Renal cortex interstitium (tissue), 11 donors: Measurements from ENCODE around the gene SBF2. TPM values are rescaled to one million over a fixed set of nuclear protein-coding genes. Genes with fewer than 3 reads are reported as not detected.
"Not testable (repeated sequence)": the region's sequence is repeated elsewhere in the genome, so short reads cannot be mapped to it uniquely, and the experiment has no call there.

Source experiments
- DNase-seq, 11 donors: peaks; one replicate each; pipeline ENCODE4 v3.0.0-alpha.2; 2013; ENCODE audit warnings: low read depth in 9 of 11, low spot score in 4 of 11; ENCODE audit errors: extremely low read depth in 1 of 11
- polyA plus RNA-seq, 3 donors: library from polyadenylated mRNA; unstranded; fragments of 120-200 nt; gene quantifications; one replicate each; pipeline ENCODE4 v1.2.1, GENCODE V29; 2013; ENCODE audit not compliant: insufficient read length in 3 of 3

The SBF2 gene
- polyA plus RNA-seq, 3 donors = 47.0 to 58.3 (median 52.3) TPM

DNA sequence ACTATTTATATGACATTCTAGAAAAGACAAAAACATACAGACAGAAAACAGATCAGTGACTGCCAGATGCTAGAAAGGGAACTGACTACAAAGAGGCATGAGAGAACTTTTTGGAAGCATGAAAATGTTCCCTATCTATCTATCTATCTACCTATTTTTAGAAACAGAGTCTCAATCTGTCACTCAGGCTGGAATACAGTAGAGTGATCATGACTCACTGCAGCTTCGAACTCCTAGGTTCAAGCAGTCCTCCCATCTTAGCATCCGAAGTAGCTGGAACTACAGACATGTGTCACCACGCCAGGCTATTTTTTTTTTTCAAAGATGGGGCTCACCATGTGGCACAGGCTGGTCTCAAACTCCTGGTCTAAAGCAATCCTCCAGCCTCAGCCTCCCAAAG lies 6.9 kb downstream of the SBF2 start:
- no peak for DNase-seq

DNA sequence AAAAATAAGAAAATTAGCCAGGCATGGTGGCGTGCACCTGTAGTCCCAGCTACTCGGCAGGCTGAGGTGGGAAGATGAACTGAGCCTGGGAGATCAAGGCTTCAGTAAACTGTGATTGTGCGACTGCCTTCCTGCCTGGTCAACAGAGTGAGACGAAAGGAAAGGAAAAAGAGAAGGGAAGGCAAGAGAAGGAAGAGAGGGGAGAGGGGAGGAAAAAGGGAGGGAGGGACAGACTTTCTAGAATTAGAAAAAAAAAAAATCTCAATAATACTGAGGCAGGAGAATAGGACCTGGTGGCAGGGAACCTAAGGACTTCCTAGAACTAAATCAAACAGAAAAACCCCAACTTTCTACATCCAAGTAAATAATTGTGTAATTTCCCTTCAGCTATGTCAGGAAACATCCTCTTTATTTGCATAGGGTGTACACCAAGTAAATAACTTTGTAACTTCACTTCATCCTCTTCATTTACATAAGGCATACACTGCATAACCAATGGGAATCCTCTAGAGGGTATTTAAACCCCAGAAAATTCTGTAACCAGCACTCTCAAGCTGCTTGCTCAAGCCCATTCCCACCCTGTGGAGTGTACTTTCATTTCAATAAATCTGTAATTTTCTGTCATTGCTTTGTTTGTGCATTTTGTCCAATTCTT lies 8.7 kb downstream of the SBF2 start:
- DNase-seq = no peak

DNA sequence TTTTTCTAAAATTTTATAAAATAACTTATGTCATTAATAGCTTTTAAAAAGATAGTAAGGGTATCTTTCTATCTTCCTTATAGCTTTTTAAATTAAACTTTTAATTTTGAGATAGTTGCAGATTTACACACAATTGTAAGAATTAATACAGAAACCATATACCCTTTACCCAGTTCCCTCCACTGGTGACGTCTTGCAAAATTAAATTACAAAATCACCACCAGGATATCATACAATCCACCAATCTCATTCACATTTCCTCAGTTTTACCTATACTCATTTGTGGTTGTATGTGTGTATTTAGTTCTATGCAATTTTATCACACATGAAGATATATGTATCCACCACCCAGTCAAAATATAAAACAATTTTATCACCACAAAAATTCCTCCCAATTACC lies 10.0 kb downstream of the SBF2 start:
- DNase-seq = no peak

DNA sequence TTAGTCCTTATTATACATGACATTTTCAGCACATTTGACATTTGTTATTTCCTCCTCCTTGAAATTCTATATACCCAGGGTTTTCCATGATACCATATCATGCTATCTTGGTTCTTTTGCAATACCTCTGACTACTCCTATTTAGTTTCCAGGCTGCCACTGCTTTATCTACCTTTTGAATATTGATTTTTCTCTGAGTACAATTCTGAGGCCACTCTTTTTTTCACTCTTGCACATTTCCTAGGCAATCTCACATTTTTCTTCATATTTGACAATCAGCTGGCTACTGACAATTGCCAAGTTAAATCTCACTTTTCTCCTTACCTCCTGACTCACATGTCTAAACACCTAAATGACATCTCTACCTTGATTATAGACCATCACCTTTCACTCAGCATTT lies 11.9 kb downstream of the SBF2 start:
- no peak for DNase-seq

DNA sequence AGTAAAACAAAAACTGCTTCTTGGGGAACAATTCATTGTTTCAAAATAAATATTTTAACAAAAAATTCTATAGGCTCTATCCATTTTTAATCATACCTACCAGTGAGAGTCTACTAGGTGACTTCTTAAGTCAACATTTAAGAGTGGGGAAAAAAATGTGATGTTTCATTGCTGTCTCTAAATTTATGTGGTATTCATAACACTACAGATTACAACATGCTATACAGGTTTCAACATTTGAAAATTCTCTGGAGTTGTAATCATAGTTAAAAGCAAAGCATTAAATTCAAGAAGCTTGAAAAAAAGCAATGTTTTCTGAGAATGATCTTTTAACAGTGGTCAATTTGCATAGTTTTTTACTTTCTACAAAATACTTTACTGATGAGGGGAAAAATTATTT lies 18.3 kb downstream of the SBF2 start:
- DNase-seq = no peak

DNA sequence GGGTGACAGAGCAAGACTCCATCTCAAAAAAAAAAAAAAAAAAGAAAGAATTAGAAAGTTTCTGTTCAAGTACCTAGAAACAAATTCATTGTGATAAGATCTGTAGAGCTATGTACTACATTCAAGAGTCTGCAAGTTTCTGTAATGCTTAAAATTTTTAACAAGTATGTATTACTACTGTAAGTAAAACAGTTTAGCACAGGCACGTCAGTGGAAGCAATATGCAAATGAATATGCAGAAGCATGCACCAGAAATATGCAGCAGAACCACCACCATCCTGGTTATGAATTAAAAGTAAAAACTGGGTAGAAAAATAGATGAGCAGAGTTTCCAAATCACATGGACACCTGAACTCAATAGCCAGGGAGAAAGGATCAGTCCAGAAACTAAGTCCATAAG lies 19.3 kb downstream of the SBF2 start:
- DNase-seq = no peak

DNA sequence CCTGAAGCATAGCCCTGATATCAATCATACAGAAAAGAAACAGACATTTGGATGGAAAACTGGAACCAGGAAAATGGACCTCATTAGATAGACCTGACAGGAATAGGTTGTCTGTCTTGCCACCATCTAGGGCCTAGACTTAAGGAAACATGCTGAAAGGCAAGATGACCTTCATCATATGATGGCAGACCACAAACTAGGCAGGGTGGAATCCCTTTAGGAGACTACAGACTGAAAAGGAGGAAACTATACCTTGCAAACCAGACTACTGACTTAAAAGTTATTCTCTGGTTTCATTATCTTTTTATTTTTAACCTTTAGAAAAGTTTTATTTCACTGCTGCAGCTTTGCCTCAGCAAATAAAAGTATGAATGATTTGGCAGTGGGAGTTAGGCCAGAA lies 20.3 kb downstream of the SBF2 start:
- DNase-seq = no peak

DNA sequence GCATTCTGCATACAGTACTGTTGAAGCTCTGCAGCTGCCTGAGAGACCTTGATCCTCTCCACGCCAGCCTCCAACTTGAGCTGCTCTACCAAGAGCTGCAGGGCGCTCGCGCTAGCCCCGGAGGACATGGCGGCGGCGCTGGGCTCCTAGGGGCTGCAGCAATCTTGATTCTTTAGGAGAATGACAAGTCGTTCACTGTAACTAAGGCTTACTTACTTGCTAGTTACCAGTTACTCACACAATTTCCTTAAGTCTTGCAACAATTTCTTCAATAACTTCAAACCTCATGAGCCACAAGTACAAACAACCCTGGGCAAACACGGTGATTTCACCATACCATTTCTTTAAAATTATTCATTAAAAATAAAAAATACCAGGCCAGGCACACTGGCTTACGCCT lies 21.9 kb downstream of the SBF2 start:
- no peak for DNase-seq

DNA sequence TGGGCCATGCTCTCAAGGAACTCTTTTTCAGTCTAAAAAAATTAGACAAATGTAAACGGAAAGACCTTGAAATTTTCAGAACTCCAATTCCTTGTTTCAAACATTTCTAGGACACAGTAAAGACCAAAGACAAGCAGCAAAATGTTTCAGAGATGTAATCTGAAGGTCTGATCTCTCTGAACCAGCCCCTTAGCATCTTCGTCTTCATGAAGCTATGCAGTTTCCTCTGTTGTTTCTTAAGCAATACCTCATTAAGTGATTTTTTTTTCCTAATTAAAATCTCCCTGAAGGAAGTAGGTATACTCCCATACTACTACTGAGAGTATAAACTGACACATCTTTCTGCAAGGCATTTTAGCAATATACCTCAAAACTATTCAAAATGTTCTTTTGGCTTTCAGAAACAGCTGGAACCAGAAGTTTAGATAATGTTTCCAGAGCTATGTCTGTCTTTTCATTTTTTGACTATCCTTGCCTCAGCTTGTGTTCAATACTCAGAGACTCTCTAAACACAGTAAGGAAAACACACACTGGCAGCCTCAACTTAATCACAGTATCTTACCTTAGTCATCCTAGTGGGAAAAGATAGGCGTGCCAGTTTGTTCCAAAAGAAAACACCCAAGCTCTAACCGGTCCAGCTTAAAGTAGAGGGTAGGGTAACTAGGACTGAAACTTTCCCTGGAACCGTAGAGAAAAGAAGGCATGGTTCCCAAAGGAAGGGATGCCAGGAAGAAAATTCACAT lies 25.1 kb downstream of the SBF2 start:
- DNase-seq = no peak

DNA sequence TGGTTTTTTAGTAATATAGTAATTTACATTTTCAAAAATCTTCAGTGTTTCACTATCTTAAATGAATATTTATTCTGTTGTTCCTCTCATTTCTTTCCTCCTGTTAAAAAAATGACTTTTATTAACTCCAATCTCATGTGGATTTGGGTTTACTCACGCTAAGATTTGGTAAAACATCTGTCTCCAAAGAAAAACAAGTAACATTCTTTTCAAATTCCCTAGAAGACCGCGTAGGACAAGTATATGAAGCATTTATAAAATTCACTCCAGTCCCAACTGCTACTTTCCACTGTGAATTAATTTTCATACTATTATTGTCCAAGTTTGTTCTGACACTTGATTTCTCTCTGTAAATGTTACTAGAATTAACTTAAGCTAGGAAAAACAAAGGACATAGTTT lies 26.2 kb downstream of the SBF2 start:
- no peak for DNase-seq

DNA sequence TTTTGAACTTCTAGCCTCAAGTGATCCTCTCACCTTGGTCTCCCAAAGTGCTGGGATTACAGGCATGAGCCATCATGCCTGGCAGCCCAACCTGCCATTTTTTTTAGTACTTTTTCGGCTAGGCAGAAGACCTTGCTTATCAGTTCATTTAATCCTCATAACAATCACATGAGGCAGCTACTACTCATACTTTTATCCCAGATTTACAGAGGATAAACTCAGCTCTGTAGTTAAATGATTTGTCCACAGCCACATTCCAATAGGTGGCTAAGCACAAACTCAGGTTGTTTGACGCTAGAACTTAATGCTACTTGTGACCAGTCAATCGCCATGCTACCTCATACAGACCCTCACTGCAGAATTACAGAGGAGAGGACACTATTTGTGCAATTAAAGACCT lies 28.1 kb downstream of the SBF2 start:
- DNase-seq = no peak

DNA sequence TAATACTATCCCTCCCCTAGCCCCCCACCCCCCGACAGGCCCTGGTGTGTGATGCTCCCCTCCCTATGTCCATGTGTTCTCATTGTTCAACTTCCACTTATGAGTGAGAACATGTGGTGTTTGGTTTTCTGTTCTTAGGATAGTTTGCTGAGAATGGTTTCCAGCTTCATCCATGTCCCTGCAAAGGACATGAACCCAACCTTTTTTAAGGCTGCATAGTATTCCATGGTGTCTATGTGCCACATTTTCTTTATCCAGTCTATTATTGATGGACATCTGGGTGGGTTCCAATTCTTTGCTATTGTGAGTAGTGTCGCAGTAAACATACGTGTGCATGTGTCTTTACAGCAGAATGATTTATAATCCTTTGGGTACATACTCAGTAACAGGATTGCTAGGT lies 29.3 kb downstream of the SBF2 start:
- not testable (repeated sequence) for DNase-seq

DNA sequence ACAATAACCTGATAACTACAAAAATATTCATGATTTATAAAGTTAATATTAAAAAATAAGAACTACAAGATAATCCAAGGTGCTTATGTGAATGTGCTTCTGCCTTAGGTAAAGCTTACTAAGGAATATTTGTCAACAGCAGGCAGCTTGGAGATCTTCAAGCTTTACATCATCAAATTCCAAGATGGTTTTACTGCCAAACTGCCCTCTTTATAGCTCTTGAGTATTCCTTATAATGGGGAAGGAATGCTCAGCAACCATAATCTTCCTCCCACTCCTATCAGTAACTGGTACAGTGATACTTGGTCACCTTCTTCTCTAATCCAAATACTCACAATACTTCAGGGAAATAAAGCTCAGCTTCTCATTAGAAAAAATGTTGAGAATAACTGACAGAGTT lies 30.1 kb downstream of the SBF2 start:
- DNase-seq = no peak

DNA sequence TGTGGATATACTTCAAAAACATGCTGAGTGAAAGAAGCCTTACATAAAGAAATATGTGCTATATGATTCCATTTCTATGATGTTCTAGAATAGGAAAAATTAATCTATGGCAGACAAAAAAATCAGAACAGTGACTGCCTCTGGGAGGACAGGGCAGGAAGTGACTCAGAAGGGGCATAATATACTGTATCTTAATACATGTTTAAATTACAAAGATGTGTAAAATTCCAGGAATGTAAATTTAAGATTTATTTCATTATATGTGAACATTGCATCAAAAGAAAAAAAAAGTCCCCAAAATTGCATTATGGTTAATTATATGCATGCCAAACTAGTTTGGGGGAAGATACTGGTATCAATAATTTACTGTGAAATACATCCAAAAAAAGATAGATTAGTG lies 32.2 kb downstream of the SBF2 start:
- DNase-seq = no peak

DNA sequence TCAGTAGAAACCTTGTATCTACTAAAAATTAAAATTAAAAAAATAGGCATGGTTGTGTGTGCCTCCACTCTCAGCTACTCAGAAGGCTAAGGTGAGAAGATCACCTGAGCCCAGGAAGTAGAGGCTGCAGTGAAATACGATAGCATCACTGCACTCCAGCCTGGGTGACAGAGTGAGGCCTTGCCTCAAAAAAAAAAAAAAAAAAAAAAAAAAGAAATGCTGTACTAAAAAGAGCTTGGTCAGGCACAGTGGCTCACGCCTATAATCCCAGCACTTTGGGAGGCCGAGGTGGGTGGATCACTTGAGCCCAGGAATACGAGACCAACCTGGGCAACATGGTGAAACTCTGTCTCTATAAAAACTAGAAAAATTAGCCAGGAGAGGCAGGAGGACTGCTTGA lies 36.5 kb downstream of the SBF2 start:
- DNase-seq = no peak

DNA sequence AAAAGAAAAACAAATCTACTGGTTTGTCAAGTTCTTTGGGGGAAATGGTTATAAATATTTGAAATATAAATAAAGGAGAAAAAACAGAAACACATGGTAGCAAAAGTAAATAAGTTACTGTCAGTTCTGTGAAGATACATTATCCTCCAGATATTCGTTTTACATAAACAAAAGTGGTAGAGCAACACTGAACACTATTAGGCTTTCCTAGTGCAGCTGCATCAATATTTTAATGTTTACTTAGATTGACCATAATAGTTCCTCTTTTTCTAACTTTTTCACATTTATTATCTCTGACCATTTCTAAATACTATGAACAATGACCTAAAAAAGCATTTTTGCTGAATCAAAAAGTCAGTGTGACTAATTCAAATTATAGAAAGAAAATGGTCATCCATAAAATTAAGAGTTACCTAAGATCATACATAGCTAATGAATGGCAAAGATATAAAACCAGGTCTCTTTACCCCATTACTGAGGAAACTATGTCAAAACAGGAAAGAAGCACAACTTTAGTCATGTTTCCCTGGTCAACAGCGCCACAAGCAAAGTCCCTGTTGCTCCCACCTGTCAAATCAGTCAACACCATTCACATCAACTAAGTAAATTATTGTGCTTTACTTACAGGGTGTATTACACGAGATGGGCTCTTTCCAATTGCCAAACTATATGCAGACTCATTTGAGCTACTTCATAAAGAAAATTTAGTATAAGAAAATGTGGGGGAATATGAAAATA lies 38.5 kb downstream of the SBF2 start:
- DNase-seq = no peak

DNA sequence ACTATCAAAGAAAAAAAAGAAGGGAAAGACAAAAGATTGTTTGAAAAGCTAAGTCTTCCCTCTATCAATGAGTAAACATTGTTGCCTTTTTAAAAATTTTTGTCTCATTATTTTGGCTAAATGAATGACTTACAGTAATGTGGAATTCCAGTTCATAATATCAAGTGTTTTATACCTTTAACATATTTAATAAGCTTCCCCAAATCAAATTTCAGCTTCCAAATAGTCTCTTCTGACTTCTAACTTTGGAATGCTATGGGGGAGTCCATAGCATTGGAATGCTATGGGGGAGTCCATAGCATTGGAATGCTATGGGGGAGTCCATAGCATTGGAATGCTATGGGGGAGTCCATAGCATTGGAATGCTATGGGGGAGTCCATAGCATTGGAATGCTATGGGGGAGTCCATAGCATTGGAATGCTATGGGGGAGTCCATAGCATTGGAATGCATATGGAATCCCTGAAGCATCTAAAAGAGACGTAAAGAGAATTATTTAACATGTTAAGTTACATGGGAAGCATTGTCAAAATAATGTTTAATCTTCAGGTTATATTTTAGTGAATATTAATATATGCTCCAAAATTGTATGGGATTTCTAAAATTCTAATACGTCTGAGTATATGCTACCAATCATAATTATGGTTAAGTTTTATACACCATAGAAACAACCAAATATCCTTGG lies 44.4 kb downstream of the SBF2 start:
- DNase-seq = not testable (repeated sequence)

DNA sequence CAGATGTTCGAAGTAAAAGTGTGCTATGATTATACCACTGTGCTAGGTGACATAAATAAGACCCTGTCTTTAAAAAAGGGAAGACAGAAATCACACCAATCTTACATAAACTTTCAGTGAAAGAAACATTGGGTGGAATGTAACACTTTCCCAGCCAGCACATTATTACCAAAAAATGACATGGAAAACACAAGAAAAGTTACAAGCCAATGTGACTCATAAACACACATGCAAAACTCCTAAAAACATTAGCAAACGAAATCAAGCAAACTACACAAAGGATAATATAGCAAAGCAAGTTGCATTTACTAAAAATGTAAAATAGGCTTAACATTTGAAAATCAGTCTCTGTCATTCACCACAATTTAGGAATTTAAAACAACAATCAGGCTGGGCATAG lies 47.0 kb downstream of the SBF2 start:
- DNase-seq = no peak

DNA sequence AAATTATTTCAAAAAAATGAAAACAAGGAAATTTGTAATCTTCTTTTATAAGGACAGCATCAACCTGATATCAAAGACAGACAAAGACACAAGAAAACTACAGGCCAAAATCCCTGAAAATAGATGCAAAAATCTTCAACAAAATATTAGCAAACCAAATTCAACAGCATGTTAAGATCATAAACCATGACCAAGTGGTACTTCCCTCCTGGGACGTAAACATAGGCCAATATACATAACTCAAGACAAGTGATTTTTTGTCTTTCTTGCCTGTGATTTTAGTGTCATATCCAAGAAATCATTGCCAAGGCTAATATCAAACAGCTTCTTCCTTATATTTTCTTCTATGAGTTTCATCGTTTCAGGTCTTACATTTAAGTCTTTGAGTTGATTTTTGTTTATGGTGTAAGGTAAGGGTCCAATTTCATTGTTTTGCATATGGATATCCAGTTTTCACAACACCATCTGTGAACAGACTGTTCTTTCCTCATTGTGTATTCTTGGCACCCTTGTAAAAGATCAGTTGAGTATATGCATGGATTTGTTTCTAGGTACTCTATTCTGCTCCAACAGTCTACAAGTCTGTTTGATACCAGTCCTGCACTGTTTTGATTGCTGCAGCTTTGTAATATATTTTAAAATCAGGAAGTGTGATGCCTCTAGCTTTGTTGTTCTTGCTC lies 50.0 kb downstream of the SBF2 start:
- no peak for DNase-seq
